Kidney (tissue), 14 donors: ENCODE data around the gene ZBTB1. TPM values are rescaled to one million over a fixed set of nuclear protein-coding genes. Genes with fewer than 3 reads are reported as not detected.

ENCODE experiments used
- DNase-seq, 5 donors: peaks; one replicate each; pipeline ENCODE4 v3.0.0-alpha.2; 2013 to 2020
- FAIRE-seq: peaks from 2 replicates; lab custom pipeline; 2012; peaks lifted over from hg19 to GRCh38; lab: Jason Lieb, UNC
- H3K27ac ChIP-seq, 2 donors: one replicate each; pipeline ENCODE4 v1.7.0; 2013; ENCODE audit warnings: low read depth in 2 of 2, low read length in 2 of 2, inconsistent platforms in 1 of 2
- H3K27me3 ChIP-seq: one replicate; pipeline ENCODE4 v1.7.1; 2013; ENCODE audit warnings: low read length, inconsistent platforms; ENCODE audit not compliant: control insufficient read depth, insufficient read depth
- H3K36me3 ChIP-seq, 3 donors: one replicate each; pipeline versions ENCODE4 v1.7.0 to v1.7.1; 2013; ENCODE audit warnings: low read length in 3 of 3, control low read depth in 1 of 3, inconsistent platforms in 1 of 3; ENCODE audit not compliant: insufficient read depth in 3 of 3, control insufficient read depth in 2 of 3
- H3K4me1 ChIP-seq, 3 donors: one replicate each; pipeline versions ENCODE4 v1.7.0 to v1.7.1; 2013; ENCODE audit warnings: low read length in 3 of 3, inconsistent platforms in 1 of 3, low read depth in 1 of 3; ENCODE audit not compliant: control insufficient read depth in 2 of 3, insufficient read depth in 2 of 3
- H3K4me3 ChIP-seq, 3 donors: one replicate each; pipeline versions ENCODE4 v1.7.0 to v1.8.1; 2013; ENCODE audit warnings: low read length in 3 of 3, control low read depth in 1 of 3, inconsistent platforms in 1 of 3
- H3K9ac ChIP-seq, 3 donors: one replicate each; pipeline versions ENCODE4 v1.7.0 to v1.7.1; 2013; ENCODE audit warnings: low read length in 3 of 3, control low read depth in 1 of 3, inconsistent platforms in 1 of 3
- H3K9me3 ChIP-seq, 3 donors: one replicate each; pipeline versions ENCODE4 v1.7.0 to v1.7.1; 2013; ENCODE audit warnings: low read length in 3 of 3, control low read depth in 1 of 3, inconsistent platforms in 1 of 3; ENCODE audit not compliant: control insufficient read depth in 2 of 3, insufficient read depth in 1 of 3
- intact Hi-C: fragments of 100-400 bp; cut with DNase I; formaldehyde crosslinking; loops from one replicate; pipeline ENCODE4 v1.11.1; 2022
- polyA plus RNA-seq: library from polyadenylated mRNA; stranded (reverse); fragments of 350-450 nt; fragmentation: Illumina TruSeq; extraction: RNeasy Lipid Tissue Mini Kit (QIAGEN cat#74804); gene quantifications from one replicate; pipeline ENCODE4 v1.2.3, GENCODE V29; 2014; ENCODE audit warnings: low read depth, low replicate concordance; ENCODE audit not compliant: insufficient read depth
- total RNA-seq: library from RNA; stranded (reverse); fragmentation: NEBNext Ultra II Directional; extraction: Animal tissue kit (Norgen Biotek cat#: 25700); gene quantifications from one replicate; pipeline ENCODE4 v1.2.1, GENCODE V29; 2021
- TF ChIP-seq, protein P1 (sequence below): IDR thresholded peaks from 3 replicates; pipeline ENCODE4 v1.5.1; 2012; ENCODE audit warnings: mild to moderate bottlenecking, moderate library complexity, borderline replicate concordance; ENCODE audit not compliant: insufficient read depth; ENCODE audit errors: extremely low read depth
- donor health status: control.
- donor health status: control.
- donor health status: control.
- donor health status: control.
- donor health status: control.
- donor health status: DM: yes; HTN: yes; CAD: no.
- donor health status: Normal renal cell carcinoma (clear cell type).

The ZBTB1 gene
- total and polyA plus RNA-seq, 2 donors from 2014 or later, result 13.3 to 46.8 TPM

DNA sequence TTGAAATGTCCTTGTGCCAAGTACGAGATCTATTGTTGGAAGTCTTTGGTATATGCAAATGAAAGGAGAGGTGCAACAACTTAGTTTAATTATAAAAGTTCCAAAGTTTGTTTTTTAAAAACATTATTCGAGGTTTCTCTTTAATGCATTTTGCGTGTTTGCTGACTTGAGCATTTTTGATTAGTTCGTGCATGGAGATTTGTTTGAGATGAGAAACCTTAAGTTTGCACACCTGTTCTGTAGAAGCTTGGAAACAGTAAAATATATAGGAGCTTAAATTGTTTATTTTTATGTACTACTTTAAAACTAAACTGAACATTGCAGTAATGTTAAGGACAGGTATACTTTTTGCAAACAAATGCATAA lies 38.2 kb downstream of the ZBTB1 start:
- intact Hi-C loops, result no loop called here
- Histone ChIP-seq H3K27ac (no peak overlapping the region), H3K36me3 (no peaks in the 10 kb centered on the region), H3K9ac (no peak overlapping the region), H3K27me3 (peaks cover 18% of the 10 kb centered on the region), H3K9me3 (peaks cover 0 to 5% (median 0%) of the 10 kb centered on the region in 3 donors), H3K4me1 (peaks cover 0 to 6% (median 2%) of the 10 kb centered on the region in 3 donors), H3K4me3 (peak overlapping the region in 2 of 3 donors; percentile 74 to 76)
- FAIRE-seq (no peak), DNase-seq (no peak)
- TF ChIP-seq, protein P1, sequence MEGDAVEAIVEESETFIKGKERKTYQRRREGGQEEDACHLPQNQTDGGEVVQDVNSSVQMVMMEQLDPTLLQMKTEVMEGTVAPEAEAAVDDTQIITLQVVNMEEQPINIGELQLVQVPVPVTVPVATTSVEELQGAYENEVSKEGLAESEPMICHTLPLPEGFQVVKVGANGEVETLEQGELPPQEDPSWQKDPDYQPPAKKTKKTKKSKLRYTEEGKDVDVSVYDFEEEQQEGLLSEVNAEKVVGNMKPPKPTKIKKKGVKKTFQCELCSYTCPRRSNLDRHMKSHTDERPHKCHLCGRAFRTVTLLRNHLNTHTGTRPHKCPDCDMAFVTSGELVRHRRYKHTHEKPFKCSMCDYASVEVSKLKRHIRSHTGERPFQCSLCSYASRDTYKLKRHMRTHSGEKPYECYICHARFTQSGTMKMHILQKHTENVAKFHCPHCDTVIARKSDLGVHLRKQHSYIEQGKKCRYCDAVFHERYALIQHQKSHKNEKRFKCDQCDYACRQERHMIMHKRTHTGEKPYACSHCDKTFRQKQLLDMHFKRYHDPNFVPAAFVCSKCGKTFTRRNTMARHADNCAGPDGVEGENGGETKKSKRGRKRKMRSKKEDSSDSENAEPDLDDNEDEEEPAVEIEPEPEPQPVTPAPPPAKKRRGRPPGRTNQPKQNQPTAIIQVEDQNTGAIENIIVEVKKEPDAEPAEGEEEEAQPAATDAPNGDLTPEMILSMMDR, result no peak

GRCh38 chr14:64544607-64545312 lies 40.2 kb downstream of the ZBTB1 start:
- no peak overlapping the region for H3K9ac ChIP-seq
- intact Hi-C loops, result no loop called here
- FAIRE-seq, result no peak

GRCh38 chr14:64549016-64549415 lies 44.4 kb downstream of the ZBTB1 start:
- DNase-seq, result no peak
- Histone ChIP-seq H3K27ac (no peak overlapping the region), H3K36me3 (no peaks in the 10 kb centered on the region), H3K9me3 (no peaks in the 10 kb centered on the region), H3K4me1 (peaks cover 0 to 4% (median 0%) of the 10 kb centered on the region in 3 donors), H3K4me3 (no peak overlapping the region), H3K9ac (no peak overlapping the region), H3K27me3 (peaks cover 6% of the 10 kb centered on the region)
- intact Hi-C loops, result no loop called here
- no peak for FAIRE-seq
- TF ChIP-seq, protein P1, result no peak

More at GRCh38 chr14:64544607-64545312, 40.2 kb downstream of the ZBTB1 start:
- H3K4me1 ChIP-seq, result peaks cover 0 to 8% (median 0%) of the 10 kb centered on the region in 3 donors
- H3K27ac ChIP-seq, result no peak overlapping the region
- no peak for DNase-seq
- peak overlapping the region in 1 of 3 donors; percentile 74 for H3K4me3 ChIP-seq
- H3K27me3 ChIP-seq, result peaks cover 18% of the 10 kb centered on the region
- H3K9me3 ChIP-seq, result peaks cover 0 to 5% (median 0%) of the 10 kb centered on the region in 3 donors
- no peaks in the 10 kb centered on the region for H3K36me3 ChIP-seq
- TF ChIP-seq, protein P1, result no peak
